LNCaP clone FGC (cell line): ENCODE results near the gene SBF2.

Experiments
- DNase-seq: peaks from one replicate; pipeline ENCODE4 v3.0.0-alpha.2; 2011; ENCODE audit warnings: low read depth
- H3K4me3 ChIP-seq: 2 replicates; pipeline ENCODE4 v1.5.1; 2011; ENCODE audit warnings: mild to moderate bottlenecking, low read depth, low read length, control low read depth
- TF ChIP-seq, protein P1 (sequence below): IDR thresholded peaks from 2 replicates; pipeline ENCODE4 v1.5.1; 2012; ENCODE audit warnings: mild to moderate bottlenecking; ENCODE audit not compliant: control insufficient read depth, insufficient read depth; ENCODE audit errors: extremely low read depth

SBF2 gene

DNA sequence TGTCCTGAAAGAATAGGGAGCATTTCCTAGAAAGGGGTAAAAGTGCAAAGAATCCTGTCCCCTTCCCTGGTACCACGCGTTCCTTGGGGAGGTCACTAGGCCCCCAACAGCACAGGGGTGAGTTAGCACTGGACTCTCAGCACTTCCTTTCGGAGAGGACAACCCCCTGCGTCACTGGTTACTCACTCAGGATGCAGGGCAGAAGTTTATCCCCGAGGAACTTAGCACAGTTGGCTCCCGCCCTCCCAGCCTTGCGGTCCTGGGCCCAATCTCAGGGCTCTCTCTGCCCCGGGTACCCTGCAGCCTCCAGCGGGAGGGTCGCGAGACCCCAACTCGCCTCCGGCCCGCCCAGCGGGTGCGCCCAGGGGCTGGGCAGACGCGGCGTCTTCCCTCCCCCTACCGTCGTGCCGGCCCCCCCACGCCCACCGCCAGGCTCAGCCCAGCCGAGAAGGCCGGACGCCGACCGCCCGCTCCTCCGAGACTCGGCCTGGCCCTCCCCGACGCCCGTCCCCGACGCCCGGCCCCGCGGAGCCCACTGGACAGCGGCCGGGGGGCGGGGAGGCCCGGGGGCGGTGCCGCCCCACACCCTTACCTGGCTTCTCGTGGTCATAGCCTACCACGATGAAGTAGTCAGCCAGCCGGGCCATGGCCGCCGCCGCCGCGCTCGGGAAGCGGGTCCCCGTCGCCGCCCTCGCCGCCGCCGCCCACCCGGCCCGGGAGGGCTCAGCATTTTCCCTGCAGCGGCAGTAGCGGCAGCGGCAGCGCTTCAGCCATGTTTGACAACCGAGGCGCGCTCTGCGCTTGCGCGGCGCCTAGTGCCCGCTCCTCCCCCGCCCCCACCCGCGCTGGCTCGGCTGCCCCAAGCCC lies at the start of gene SBF2:
TSS of gene SBF2 (minus strand) at position 797 of the 867 bp plus-strand sequence. CDS start at position 647, 150 bp downstream.
- TF ChIP-seq, protein P1, sequence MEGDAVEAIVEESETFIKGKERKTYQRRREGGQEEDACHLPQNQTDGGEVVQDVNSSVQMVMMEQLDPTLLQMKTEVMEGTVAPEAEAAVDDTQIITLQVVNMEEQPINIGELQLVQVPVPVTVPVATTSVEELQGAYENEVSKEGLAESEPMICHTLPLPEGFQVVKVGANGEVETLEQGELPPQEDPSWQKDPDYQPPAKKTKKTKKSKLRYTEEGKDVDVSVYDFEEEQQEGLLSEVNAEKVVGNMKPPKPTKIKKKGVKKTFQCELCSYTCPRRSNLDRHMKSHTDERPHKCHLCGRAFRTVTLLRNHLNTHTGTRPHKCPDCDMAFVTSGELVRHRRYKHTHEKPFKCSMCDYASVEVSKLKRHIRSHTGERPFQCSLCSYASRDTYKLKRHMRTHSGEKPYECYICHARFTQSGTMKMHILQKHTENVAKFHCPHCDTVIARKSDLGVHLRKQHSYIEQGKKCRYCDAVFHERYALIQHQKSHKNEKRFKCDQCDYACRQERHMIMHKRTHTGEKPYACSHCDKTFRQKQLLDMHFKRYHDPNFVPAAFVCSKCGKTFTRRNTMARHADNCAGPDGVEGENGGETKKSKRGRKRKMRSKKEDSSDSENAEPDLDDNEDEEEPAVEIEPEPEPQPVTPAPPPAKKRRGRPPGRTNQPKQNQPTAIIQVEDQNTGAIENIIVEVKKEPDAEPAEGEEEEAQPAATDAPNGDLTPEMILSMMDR: no peak
- no peak for DNase-seq
- H3K4me3 ChIP-seq: peak within 1 kb of the TSS; percentile 76

DNA sequence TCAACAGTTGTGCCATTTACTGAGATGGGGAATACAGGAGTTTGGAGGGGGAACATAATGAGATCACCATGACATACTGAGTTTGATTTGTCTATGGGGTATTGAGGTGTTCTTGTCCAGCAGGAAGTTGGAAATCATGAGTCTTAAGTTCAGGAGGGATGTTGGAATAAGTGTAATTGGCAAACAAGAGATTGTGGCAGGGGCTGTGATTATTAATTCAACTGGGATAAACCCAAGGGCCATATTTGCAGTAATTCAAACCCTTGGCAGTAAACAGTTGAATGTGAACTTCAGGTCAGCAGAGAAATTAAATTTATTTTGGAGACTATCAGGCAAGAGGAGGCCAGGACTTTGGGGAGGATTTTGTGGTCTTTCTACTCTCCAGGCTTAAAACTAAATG lies 44.3 kb upstream of the SBF2 start:
- DNase-seq: no peak
- TF ChIP-seq, protein P1: no peak
- H3K4me3 ChIP-seq: no peak overlapping the region

DNA sequence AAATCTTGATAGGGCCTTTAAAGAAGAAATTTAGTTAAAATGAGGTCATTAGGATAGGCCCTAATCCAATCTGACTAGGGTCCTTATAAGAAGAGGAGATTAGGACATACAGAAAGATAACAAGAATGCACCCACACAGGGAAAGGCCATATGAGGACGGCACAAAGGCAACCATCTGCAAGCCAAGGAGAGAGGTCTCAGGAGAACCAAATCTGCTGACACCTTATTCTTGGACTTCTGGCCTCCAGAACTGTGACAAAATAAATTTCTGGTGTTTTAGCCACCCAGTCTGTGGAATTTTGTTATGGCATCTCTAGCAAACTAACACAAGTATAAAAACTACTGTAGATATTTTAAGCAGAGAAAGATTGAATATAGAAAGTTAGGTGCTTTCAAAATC lies 39.5 kb upstream of the SBF2 start:
- DNase-seq: no peak
- H3K4me3 ChIP-seq: no peak overlapping the region
- TF ChIP-seq, protein P1: no peak

DNA sequence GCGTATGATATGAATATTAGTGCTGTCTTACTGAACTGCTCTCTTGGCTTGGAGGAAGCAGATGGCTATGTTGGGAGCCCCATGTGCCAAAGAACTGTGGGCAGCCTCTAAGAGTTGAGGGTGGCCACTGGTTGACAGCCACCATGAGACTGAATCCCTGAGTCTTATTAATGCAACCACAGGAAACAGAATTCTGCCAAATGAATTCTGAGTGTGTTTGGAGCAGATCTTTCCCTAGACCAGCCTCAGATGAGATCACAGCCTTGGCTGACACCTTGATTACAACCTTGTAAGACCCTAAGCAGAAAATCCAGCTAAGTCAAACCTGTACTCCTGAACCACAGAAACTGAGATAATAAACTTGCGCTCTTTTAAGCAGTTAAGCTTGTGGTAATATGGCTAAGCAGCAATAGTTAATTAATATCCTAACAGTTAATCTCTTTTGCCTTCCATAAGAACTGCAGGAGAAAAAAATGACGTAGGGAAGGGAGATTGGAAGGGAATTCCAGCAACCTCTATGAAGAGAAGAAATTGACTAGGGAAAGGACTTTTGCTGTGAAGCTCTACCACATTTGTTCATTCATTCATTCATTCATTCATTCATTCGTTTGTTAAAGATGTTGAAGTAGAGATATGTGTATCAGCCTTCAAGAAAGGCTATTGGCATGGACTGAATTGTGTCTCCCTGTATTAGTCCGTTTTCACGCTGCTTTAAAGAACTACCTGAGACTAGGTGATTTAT lies 37.7 kb upstream of the SBF2 start:
- DNase-seq: no peak
- TF ChIP-seq, protein P1: no peak
- H3K4me3 ChIP-seq: no peak overlapping the region

DNA sequence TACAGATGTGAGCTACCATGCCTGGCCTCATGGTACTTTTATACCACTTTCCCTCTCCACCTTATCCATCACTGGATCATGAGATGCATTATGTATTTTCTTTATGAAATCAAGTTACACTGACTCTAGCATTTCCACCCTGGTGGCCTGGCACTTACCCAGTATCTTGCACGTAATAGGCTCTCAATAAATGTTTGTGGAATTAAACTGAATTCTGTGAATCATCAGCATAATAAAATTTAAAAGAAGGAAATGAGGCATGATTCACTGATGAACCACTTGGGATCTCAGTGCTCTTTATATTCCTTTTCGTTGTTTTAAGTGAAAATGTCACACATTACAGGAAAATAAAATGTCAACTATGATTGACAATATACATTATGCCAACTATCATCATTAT lies 35.9 kb upstream of the SBF2 start:
- TF ChIP-seq, protein P1: no peak
- no peak overlapping the region for H3K4me3 ChIP-seq
- DNase-seq: no peak

DNA sequence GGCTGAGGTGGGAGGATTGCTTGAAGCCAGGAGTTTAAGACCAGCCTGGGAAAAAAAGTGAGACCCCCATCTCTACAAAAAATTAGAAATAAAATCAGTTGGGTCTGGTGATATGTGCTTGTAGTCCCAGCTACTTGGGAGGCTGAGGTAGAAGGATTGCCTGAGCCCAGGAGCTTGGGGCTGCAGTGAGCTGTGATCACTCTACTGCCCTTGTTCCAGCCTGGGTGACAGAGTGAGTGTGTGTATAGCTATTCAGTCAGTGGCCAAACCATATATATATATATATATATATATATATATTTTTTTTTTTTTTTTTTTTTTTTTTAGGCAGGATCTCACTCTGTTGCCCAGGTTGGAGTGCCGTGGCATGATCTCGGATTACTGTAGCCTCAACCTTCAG lies 35.3 kb upstream of the SBF2 start:
- no peak for DNase-seq
- H3K4me3 ChIP-seq: no peak overlapping the region
- TF ChIP-seq, protein P1: no peak
